Measurements from ENCODE around the gene GORASP2.

The GORASP2 gene

GRCh38 chr2:170924969-170925368 lies 4.1 kb upstream of the GORASP2 start:
- no peak overlapping the region for H3K4me3 ChIP-seq (ENCODE audit: low read length)
- DNase-seq (ENCODE audit: low read depth), result no peak
- TF ChIP-seq CTCF (conservative IDR thresholded peaks at IDR 0.05; ENCODE audit: low read length), result no peak

- no peak for DNase-seq (ENCODE audit: low read depth)
- H3K4me3 ChIP-seq (ENCODE audit: low read length), result no peak overlapping the region
- no peak for TF ChIP-seq CTCF (conservative IDR thresholded peaks at IDR 0.05; ENCODE audit: low read length)
These were observed 3.1 kb upstream of the GORASP2 start for GRCh38 chr2:170925923-170926322.

GRCh38 chr2:170926743-170927297 lies 2.2 kb upstream of the GORASP2 start:
- DNase-seq (ENCODE audit: low read depth), result no peak
- no peak for TF ChIP-seq CTCF (conservative IDR thresholded peaks at IDR 0.05; ENCODE audit: low read length)
- H3K4me3 ChIP-seq (ENCODE audit: low read length), result no peak overlapping the region

GRCh38 chr2:170928036-170928823 lies 823 bp upstream of the GORASP2 start:
- TF ChIP-seq CTCF (conservative IDR thresholded peaks at IDR 0.05; ENCODE audit: low read length), result no peak
- no peak for DNase-seq (ENCODE audit: low read depth)

GRCh38 chr2:170929686-170930050 lies 615 bp downstream of the GORASP2 start:
- peak overlapping the region; percentile 93 for H3K4me3 ChIP-seq (ENCODE audit: low read length)
- TF ChIP-seq CTCF (conservative IDR thresholded peaks at IDR 0.05; ENCODE audit: low read length), result no peak
- DNase-seq (ENCODE audit: low read depth), result peak; percentile 24

More at GRCh38 chr2:170928036-170928823, 823 bp upstream of the GORASP2 start:
- H3K4me3 ChIP-seq (ENCODE audit: low read length), result peak overlapping the region; percentile 54

GRCh38 chr2:170930131-170930990 lies 1.3 kb downstream of the GORASP2 start:
- no peak for TF ChIP-seq CTCF (conservative IDR thresholded peaks at IDR 0.05; ENCODE audit: low read length)
- peak; percentile 27 for DNase-seq (ENCODE audit: low read depth)
- H3K4me3 ChIP-seq (ENCODE audit: low read length), result peak overlapping the region; percentile 93

Measured in AG10803 (cell line).